GM12873 (cell line): ENCODE results near the gene CACHD1.

Experiments
- CTCF ChIP-seq: IDR thresholded peaks from 2 replicates; pipeline ENCODE4 v1.5.1; 2012; ENCODE audit warnings: low read depth, mild to moderate bottlenecking, moderate library complexity, low read length, control low read depth; ENCODE audit not compliant: insufficient read depth; ENCODE audit errors: missing control alignments

The CACHD1 gene

GRCh38 chr1:64516803-64517568 is 47.1 kb downstream of the CACHD1 start:
- no peak for TF ChIP-seq CTCF

- no peak for TF ChIP-seq CTCF
Measured at GRCh38 chr1:64517640-64518039, 47.7 kb downstream of the CACHD1 start.

GRCh38 chr1:64518692-64519481 is 49.0 kb downstream of the CACHD1 start:
- TF ChIP-seq CTCF: no peak

- no peak for TF ChIP-seq CTCF
Measured at GRCh38 chr1:64519901-64520300, 50.0 kb downstream of the CACHD1 start.

GRCh38 chr1:64522740-64523139 is 52.8 kb downstream of the CACHD1 start:
- TF ChIP-seq CTCF: no peak

GRCh38 chr1:64523413-64524337 is 53.7 kb downstream of the CACHD1 start:
- TF ChIP-seq CTCF: no peak
